ENCODE results near the gene STAB1.

Gene STAB1

GRCh38 chr3:52480768-52481715 lies 14.1 kb upstream of the STAB1 start:
- Histone ChIP-seq H3K4me3 (ENCODE audit: low read depth in 1 of 2, low read length in 2 of 2) (no peak overlapping the region), H3K27me3 (ENCODE audit: low read depth, low read length) (no peaks in the 10 kb centered on the region), H3K27ac (ENCODE audit: low read length) (no peak overlapping the region), H3K4me1 (ENCODE audit: control insufficient read depth in 1 of 2, insufficient read depth in 2 of 2, low read length in 2 of 2) (peaks cover 0 to 25% of the 10 kb centered on the region in 2 donors), H3K9me3 (ENCODE audit: control insufficient read depth in 1 of 2, low read length in 2 of 2) (no peaks in the 10 kb centered on the region), H3K36me3 (ENCODE audit: control insufficient read depth in 1 of 2, insufficient read depth in 2 of 2, low read length in 2 of 2) (peaks cover 59 to 74% of the 10 kb centered on the region in 2 donors)

GRCh38 chr3:52481819-52482521 lies 13.2 kb upstream of the STAB1 start:
- no peaks in the 10 kb centered on the region for H3K9me3 ChIP-seq (ENCODE audit: control insufficient read depth in 1 of 2, low read length in 2 of 2)
- peaks cover 55 to 73% of the 10 kb centered on the region in 2 donors for H3K36me3 ChIP-seq (ENCODE audit: control insufficient read depth in 1 of 2, insufficient read depth in 2 of 2, low read length in 2 of 2)
- H3K4me1 ChIP-seq (ENCODE audit: control insufficient read depth in 1 of 2, insufficient read depth in 2 of 2, low read length in 2 of 2) = peaks cover 0 to 25% of the 10 kb centered on the region in 2 donors
- H3K4me3 ChIP-seq (ENCODE audit: low read depth in 1 of 2, low read length in 2 of 2) = no peak overlapping the region
- no peaks in the 10 kb centered on the region for H3K27me3 ChIP-seq (ENCODE audit: low read depth, low read length)
- no peak overlapping the region for H3K27ac ChIP-seq (ENCODE audit: low read length)

- Histone ChIP-seq H3K27me3 (ENCODE audit: low read depth, low read length) (no peaks in the 10 kb centered on the region), H3K9me3 (ENCODE audit: control insufficient read depth in 1 of 2, low read length in 2 of 2) (no peaks in the 10 kb centered on the region), H3K4me1 (ENCODE audit: control insufficient read depth in 1 of 2, insufficient read depth in 2 of 2, low read length in 2 of 2) (peaks cover 0 to 25% of the 10 kb centered on the region in 2 donors), H3K36me3 (ENCODE audit: control insufficient read depth in 1 of 2, insufficient read depth in 2 of 2, low read length in 2 of 2) (peaks cover 53 to 73% of the 10 kb centered on the region in 2 donors), H3K4me3 (ENCODE audit: low read depth in 1 of 2, low read length in 2 of 2) (no peak overlapping the region), H3K27ac (ENCODE audit: low read length) (no peak overlapping the region)
These were observed 12.1 kb upstream of the STAB1 start for GRCh38 chr3:52483081-52483480.

DNA sequence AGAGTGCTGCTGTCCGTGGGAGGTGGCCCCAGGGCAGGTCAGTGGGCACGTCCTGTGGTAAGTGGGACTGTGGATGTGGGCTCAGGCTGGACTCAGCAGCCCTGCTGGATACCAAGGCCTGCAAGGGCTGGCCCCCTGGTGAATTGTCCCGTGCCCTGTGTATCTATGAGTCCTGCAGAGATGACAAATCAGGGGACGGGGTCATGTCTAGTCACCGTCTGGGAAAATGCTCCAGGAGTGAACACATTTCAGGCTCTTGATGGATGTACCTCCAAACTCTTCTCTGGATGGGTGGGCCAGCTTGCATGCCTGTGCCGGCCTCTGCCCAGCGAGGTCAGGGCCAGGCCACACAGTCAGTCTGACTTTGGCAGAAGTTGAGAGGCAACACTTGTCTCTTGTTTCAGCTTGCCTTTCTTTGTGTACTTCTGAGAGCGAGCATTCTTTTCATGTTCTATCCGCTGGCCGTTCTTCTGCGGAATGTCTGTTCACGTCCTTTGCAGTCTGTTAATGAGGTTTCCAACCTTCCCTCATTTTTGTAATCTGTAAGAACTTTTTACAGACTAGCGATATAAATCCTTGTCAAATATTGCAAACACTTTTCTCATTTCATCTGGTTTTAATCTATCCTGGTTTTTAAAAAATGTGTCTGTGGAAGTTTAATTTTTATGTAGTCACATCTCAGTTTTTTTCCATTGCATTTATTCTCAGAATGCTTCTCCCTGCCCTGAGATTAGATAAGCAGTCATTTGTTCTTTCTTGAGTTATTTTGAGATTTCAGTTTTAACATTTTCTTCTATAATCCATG lies 11.4 kb upstream of the STAB1 start:
- Histone ChIP-seq H3K9me3 (ENCODE audit: control insufficient read depth in 1 of 2, low read length in 2 of 2) (no peaks in the 10 kb centered on the region), H3K36me3 (ENCODE audit: control insufficient read depth in 1 of 2, insufficient read depth in 2 of 2, low read length in 2 of 2) (peaks cover 46 to 72% of the 10 kb centered on the region in 2 donors), H3K4me1 (ENCODE audit: control insufficient read depth in 1 of 2, insufficient read depth in 2 of 2, low read length in 2 of 2) (peaks cover 0 to 25% of the 10 kb centered on the region in 2 donors), H3K27ac (ENCODE audit: low read length) (no peak overlapping the region), H3K4me3 (ENCODE audit: low read depth in 1 of 2, low read length in 2 of 2) (no peak overlapping the region), H3K27me3 (ENCODE audit: low read depth, low read length) (no peaks in the 10 kb centered on the region)

DNA sequence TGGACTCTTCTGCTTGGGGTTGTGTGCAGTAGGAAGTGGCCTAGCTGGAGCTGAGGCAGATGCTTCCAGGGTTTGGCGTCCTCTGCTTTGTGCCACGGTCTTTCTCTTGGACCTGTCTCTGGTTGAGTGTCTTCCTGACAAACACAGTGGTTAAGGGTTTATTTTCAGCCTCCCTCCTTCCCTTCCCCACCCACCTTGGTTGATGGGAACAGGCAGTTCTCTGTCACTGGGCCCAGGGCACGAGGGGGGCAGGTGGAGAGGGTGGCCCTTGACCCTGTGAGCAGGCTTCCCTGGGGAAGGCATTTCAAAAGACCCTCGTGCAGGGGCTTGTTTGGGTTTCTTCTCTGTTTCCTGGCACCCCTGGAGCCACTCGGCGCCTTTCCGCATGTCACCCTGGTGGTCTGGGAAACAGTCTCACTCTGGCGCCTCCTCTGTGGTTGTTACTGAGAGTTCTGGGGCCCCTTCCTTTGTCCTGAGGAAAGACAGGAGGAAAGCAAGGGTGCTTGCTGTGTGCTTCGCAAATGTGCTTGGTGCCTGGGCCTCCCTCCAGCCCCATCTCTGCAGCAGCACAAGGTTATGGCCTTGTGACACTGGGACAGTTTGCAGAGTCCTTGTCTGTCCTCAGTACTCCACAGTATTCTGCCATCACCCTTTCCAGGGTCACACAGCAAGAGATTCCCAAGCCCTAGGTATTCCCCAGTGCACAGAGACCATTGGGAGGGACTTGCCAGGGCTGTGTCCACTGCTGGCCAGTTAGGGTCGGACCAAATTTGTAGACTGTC lies 10.3 kb upstream of the STAB1 start:
- Histone ChIP-seq H3K4me1 (ENCODE audit: control insufficient read depth in 1 of 2, insufficient read depth in 2 of 2, low read length in 2 of 2) (peaks cover 0 to 25% of the 10 kb centered on the region in 2 donors), H3K27ac (ENCODE audit: low read length) (no peak overlapping the region), H3K36me3 (ENCODE audit: control insufficient read depth in 1 of 2, insufficient read depth in 2 of 2, low read length in 2 of 2) (peaks cover 42 to 72% of the 10 kb centered on the region in 2 donors), H3K4me3 (ENCODE audit: low read depth in 1 of 2, low read length in 2 of 2) (no peak overlapping the region), H3K27me3 (ENCODE audit: low read depth, low read length) (no peaks in the 10 kb centered on the region), H3K9me3 (ENCODE audit: control insufficient read depth in 1 of 2, low read length in 2 of 2) (no peaks in the 10 kb centered on the region)

DNA sequence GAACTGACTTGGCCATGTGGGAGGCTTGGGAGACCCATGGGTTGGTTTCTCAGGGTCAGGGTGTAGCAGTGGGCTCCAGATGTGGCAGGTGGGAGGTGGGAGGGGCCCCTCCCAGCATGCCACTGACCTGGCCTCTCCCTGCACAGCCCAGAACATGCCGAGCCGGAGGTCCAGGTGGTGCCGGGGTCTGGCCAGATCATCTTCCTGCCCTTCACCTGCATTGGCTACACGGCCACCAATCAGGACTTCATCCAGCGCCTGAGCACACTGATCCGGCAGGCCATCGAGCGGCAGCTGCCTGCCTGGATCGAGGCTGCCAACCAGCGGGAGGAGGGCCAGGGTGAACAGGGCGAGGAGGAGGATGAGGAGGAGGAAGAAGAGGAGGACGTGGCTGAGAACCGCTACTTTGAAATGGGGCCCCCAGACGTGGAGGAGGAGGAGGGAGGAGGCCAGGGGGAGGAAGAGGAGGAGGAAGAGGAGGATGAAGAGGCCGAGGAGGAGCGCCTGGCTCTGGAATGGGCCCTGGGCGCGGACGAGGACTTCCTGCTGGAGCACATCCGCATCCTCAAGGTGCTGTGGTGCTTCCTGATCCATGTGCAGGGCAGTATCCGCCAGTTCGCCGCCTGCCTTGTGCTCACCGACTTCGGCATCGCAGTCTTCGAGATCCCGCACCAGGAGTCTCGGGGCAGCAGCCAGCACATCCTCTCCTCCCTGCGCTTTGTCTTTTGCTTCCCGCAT lies 7.9 kb upstream of the STAB1 start:
- H3K36me3 ChIP-seq (ENCODE audit: control insufficient read depth in 1 of 2, insufficient read depth in 2 of 2, low read length in 2 of 2) = peaks cover 35 to 74% of the 10 kb centered on the region in 2 donors
- H3K4me1 ChIP-seq (ENCODE audit: control insufficient read depth in 1 of 2, insufficient read depth in 2 of 2, low read length in 2 of 2) = peaks cover 0 to 31% of the 10 kb centered on the region in 2 donors
- no peak overlapping the region for H3K27ac ChIP-seq (ENCODE audit: low read length)
- H3K9me3 ChIP-seq (ENCODE audit: control insufficient read depth in 1 of 2, low read length in 2 of 2) = no peaks in the 10 kb centered on the region
- no peaks in the 10 kb centered on the region for H3K27me3 ChIP-seq (ENCODE audit: low read depth, low read length)
- H3K4me3 ChIP-seq (ENCODE audit: low read depth in 1 of 2, low read length in 2 of 2) = no peak overlapping the region

GRCh38 chr3:52487788-52488691 lies 7.1 kb upstream of the STAB1 start:
- Histone ChIP-seq H3K36me3 (ENCODE audit: control insufficient read depth in 1 of 2, insufficient read depth in 2 of 2, low read length in 2 of 2) (peaks cover 41 to 75% of the 10 kb centered on the region in 2 donors), H3K27me3 (ENCODE audit: low read depth, low read length) (no peaks in the 10 kb centered on the region), H3K4me3 (ENCODE audit: low read depth in 1 of 2, low read length in 2 of 2) (no peak overlapping the region), H3K27ac (ENCODE audit: low read length) (no peak overlapping the region), H3K9me3 (ENCODE audit: control insufficient read depth in 1 of 2, low read length in 2 of 2) (no peaks in the 10 kb centered on the region), H3K4me1 (ENCODE audit: control insufficient read depth in 1 of 2, insufficient read depth in 2 of 2, low read length in 2 of 2) (peaks cover 0 to 28% of the 10 kb centered on the region in 2 donors)

DNA sequence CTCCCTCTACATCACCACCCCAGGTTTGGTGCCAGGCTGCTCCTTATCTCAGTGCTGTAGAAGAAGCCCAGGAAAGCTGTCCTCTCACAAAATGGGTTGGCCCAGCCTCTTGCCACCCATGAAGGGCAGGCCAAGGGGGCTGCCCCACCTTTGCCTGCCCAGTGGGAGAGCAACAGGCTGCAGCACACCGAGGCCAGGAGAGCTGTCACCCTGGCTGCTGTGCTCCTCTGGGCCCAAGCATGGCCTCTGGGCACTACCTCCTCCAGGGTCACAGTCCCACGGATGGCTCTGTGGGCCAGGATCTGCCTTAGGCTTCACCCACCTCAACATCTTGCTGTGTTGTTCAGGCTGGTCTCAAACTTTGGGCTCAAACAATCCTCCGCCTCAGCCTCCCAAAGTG lies 6.4 kb upstream of the STAB1 start:
- H3K27me3 ChIP-seq (ENCODE audit: low read depth, low read length) = no peaks in the 10 kb centered on the region
- H3K4me3 ChIP-seq (ENCODE audit: low read depth in 1 of 2, low read length in 2 of 2) = no peak overlapping the region
- peaks cover 0 to 22% of the 10 kb centered on the region in 2 donors for H3K4me1 ChIP-seq (ENCODE audit: control insufficient read depth in 1 of 2, insufficient read depth in 2 of 2, low read length in 2 of 2)
- H3K9me3 ChIP-seq (ENCODE audit: control insufficient read depth in 1 of 2, low read length in 2 of 2) = no peaks in the 10 kb centered on the region
- H3K36me3 ChIP-seq (ENCODE audit: control insufficient read depth in 1 of 2, insufficient read depth in 2 of 2, low read length in 2 of 2) = peaks cover 42 to 75% of the 10 kb centered on the region in 2 donors
- H3K27ac ChIP-seq (ENCODE audit: low read length) = no peak overlapping the region

DNA sequence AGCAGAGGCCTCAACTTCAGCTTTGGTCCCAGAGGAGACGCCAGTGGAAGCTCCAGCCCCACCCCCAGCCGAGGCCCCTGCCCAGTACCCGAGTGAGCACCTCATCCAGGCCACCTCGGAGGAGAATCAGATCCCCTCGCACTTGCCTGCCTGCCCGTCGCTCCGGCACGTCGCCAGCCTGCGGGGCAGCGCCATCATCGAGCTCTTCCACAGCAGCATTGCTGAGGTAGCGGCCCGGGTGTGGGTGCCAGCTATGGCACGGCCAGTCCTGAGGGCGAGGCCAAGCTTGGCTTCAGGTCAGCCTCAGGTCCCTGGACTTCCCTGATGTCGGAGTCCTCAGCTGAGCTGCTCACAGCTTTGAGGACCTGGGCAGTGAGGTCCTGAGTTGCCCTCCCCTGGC lies 5.7 kb upstream of the STAB1 start:
- peaks cover 42 to 75% of the 10 kb centered on the region in 2 donors for H3K36me3 ChIP-seq (ENCODE audit: control insufficient read depth in 1 of 2, insufficient read depth in 2 of 2, low read length in 2 of 2)
- peaks cover 0 to 19% of the 10 kb centered on the region in 2 donors for H3K4me1 ChIP-seq (ENCODE audit: control insufficient read depth in 1 of 2, insufficient read depth in 2 of 2, low read length in 2 of 2)
- H3K9me3 ChIP-seq (ENCODE audit: control insufficient read depth in 1 of 2, low read length in 2 of 2) = no peaks in the 10 kb centered on the region
- H3K27me3 ChIP-seq (ENCODE audit: low read depth, low read length) = no peaks in the 10 kb centered on the region
- H3K4me3 ChIP-seq (ENCODE audit: low read depth in 1 of 2, low read length in 2 of 2) = no peak overlapping the region
- H3K27ac ChIP-seq (ENCODE audit: low read length) = no peak overlapping the region
